Adrenal gland (tissue), 12 donors: ENCODE data around the gene ARL13A. TPM values are rescaled to one million over a fixed set of nuclear protein-coding genes. Genes with fewer than 3 reads are reported as not detected.

Experiments
- DNase-seq, 7 donors: peaks; one replicate each; pipeline ENCODE4 v3.0.0-alpha.2; 2019 to 2020
- H3K27ac ChIP-seq, 5 donors: fragments of 200-600 bp; sonication (generic) in 4 of 5; 1 replicate in 3 of 5; 2 replicates in 2 of 5; pipeline versions ENCODE4 v1.5.1 to v1.8.0; 2016 to 2020; ENCODE audit warnings: mild to moderate bottlenecking in 1 of 5
- H3K27me3 ChIP-seq: fragments of 200-600 bp; 2 replicates; pipeline ENCODE4 v1.8.0; 2021
- H3K36me3 ChIP-seq, 2 donors: fragments of 200-600 bp; replicated peaks in 1 of 2; 1 replicate in 1 of 2; 2 replicates in 1 of 2; pipeline versions ENCODE4 v1.5.1 to v1.8.0; 2018 to 2022
- H3K4me1 ChIP-seq, 2 donors: fragments of 200-600 bp; replicated peaks in 1 of 2; 1 replicate in 1 of 2; 2 replicates in 1 of 2; pipeline versions ENCODE4 v1.5.1 to v1.8.0; 2018 to 2021
- H3K4me3 ChIP-seq, 4 donors: fragments of 200-600 bp; sonication (generic) in 3 of 4; one replicate each; pipeline ENCODE4 v1.5.1; 2016 to 2018
- H3K9me3 ChIP-seq, 3 donors: fragments of 200-600 bp; sonication (generic) in 1 of 3; replicated peaks in 1 of 3; 1 replicate in 2 of 3; 2 replicates in 1 of 3; pipeline versions ENCODE4 v1.5.1 to v1.8.0; 2016 to 2021
- CTCF ChIP-seq, 6 experiments: fragments of 450-650 bp in 4 of 6; fragments of 200-600 bp in 2 of 6; sonication (generic) in 1 of 6; IDR thresholded peaks; 1 replicate in 5 of 6; 2 replicates in 1 of 6; pipeline versions ENCODE4 v1.5.1 to v1.8.0; 2016 to 2021; ENCODE audit warnings: antibody characterized with exemption in 6 of 6, mild to moderate bottlenecking in 2 of 6, moderate library complexity in 1 of 6
- POLR2A ChIP-seq, 2 donors: fragments of 450-650 bp; IDR thresholded peaks; one replicate each; pipeline ENCODE4 v1.6.1; 2017; ENCODE audit warnings: antibody characterized with exemption in 2 of 2, mild to moderate bottlenecking in 2 of 2, moderate library complexity in 1 of 2
- WGBS, 4 donors: extraction: QIAGEN DNeasy Blood & Tissue Kit in 2 of 4; methylation state at CpG; one replicate each; pipeline versions ENCODE4 v1.1.5 to v1.1.7; 2013 to 2017; 5-methylcytosine and 5-hydroxymethylcytosine counted together
- intact Hi-C, 2 donors: fragments of 100-400 bp; cut with DNase I; formaldehyde crosslinking; loops; one replicate each; pipeline versions ENCODE4 v1.14.1 to v1.15.0; 2022 to 2023
- polyA plus RNA-seq, 3 donors: library from polyadenylated mRNA; stranded (reverse); fragments of 200-250 nt in 2 of 3; fragments of 350-450 nt in 1 of 3; fragmentation: Illumina TruSeq in 1 of 3; extraction: RNeasy Lipid Tissue Mini Kit (QIAGEN cat#74804) in 1 of 3; gene quantifications; one replicate each; pipeline ENCODE4 v1.2.3, GENCODE V29; 2013 to 2014
- total RNA-seq, 9 donors: library from RNA; depleted of rRNA in 4 of 9; stranded (reverse); fragments of >200 nt in 4 of 9; fragments of 120-200 nt in 1 of 9; fragmentation: NEBNext Ultra II Directional in 1 of 9; extraction: Animal tissue kit (Norgen Biotek cat#: 25700) in 1 of 9; gene quantifications; one replicate each; pipeline versions ENCODE4 v1.1.0 to v1.2.4, GENCODE V29; 2013 to 2023
- donor health status: healthy with polysubstance abuse.
- donor health status: Bipolar disorder and iron deficiency.
- donor health status: DM: yes; HTN: yes; CAD: no.
- donor health status: DM: no; HTN: no; CAD: no.
- donor health status: DM: no; HTN: no; CAD: no.
- donor health status: DM: yes; HTN: yes; CAD: no.

ARL13A gene
- total and polyA plus RNA-seq, 12 donors = not detected

- 76 to 100% (median 94%) methylated on average over 2 to 3 of the region's 3 CpGs for WGBS, 4 donors
- peaks cover 3% of the 10 kb centered on the region for H3K27me3 ChIP-seq
- no peaks in the 10 kb centered on the region for H3K4me1 ChIP-seq
- no peaks in the 10 kb centered on the region for H3K9me3 ChIP-seq
- DNase-seq = no peak
- TF ChIP-seq CTCF (IDR thresholded peaks at IDR 0.05) = no peak
- no peak for TF ChIP-seq POLR2A (IDR thresholded peaks at IDR 0.05)
- H3K27ac ChIP-seq = no peak overlapping the region
- intact Hi-C loops = no loop called here
- H3K36me3 ChIP-seq = no peaks in the 10 kb centered on the region
- no peak overlapping the region for H3K4me3 ChIP-seq
Measured at GRCh38 chrX:100944601-100945000, 24.9 kb upstream of the ARL13A start.

GRCh38 chrX:100946299-100946927 lies 23.1 kb upstream of the ARL13A start:
- H3K4me3 ChIP-seq = no peak overlapping the region
- H3K36me3 ChIP-seq = no peaks in the 10 kb centered on the region
- H3K9me3 ChIP-seq = no peaks in the 10 kb centered on the region
- peak overlapping the region in 1 of 5 donors; percentile 13 for H3K27ac ChIP-seq
- intact Hi-C loops = no loop called here
- no peaks in the 10 kb centered on the region for H3K4me1 ChIP-seq
- H3K27me3 ChIP-seq = peaks cover 3% of the 10 kb centered on the region
- TF ChIP-seq CTCF (IDR thresholded peaks at IDR 0.05) (no peak), POLR2A (IDR thresholded peaks at IDR 0.05) (no peak)
- peak in 2 of 7 donors; percentile 2 to 33 for DNase-seq
- WGBS, 4 donors = 15 to 34% (median 31%) methylated on average over 2 of the region's 2 CpGs

- 63 to 94% (median 80%) methylated on average over 1 of the region's 1 CpG; no CpG with 5 or more reads in 1 of the 4 donors for WGBS, 4 donors
- Histone ChIP-seq H3K4me3 (no peak overlapping the region), H3K36me3 (no peaks in the 10 kb centered on the region), H3K9me3 (no peaks in the 10 kb centered on the region), H3K27ac (no peak overlapping the region), H3K27me3 (peaks cover 3% of the 10 kb centered on the region), H3K4me1 (no peaks in the 10 kb centered on the region)
- no peak for DNase-seq
- no peak for TF ChIP-seq CTCF (IDR thresholded peaks at IDR 0.05)
- TF ChIP-seq POLR2A (IDR thresholded peaks at IDR 0.05) = no peak
- intact Hi-C loops = no loop called here
Measured at GRCh38 chrX:100948557-100948956, 21.0 kb upstream of the ARL13A start.

- Histone ChIP-seq H3K9me3 (no peaks in the 10 kb centered on the region), H3K36me3 (no peaks in the 10 kb centered on the region), H3K27me3 (no peaks in the 10 kb centered on the region), H3K4me1 (no peaks in the 10 kb centered on the region), H3K4me3 (no peak overlapping the region), H3K27ac (no peak overlapping the region)
- TF ChIP-seq POLR2A (IDR thresholded peaks at IDR 0.05) = no peak
- no peak for TF ChIP-seq CTCF (IDR thresholded peaks at IDR 0.05)
- no peak for DNase-seq
- WGBS, 4 donors = 72 to 81% (median 76%) methylated on average over 3 of the region's 3 CpGs
- intact Hi-C loops = no loop called here
Measured at GRCh38 chrX:100962811-100963210, 6.7 kb upstream of the ARL13A start.
